K562 treated with DMSO at 1 percent for 4 hours (cell line): ENCODE results near the gene ZNF780A. TPM values are rescaled to one million over a fixed set of nuclear protein-coding genes. Genes with fewer than 3 reads are reported as not detected.

Source experiments
- total RNA-seq: library from RNA; unstranded; fragments of 300-600 nt; gene quantifications from 2 replicates; pipeline ENCODE4 v1.2.3, GENCODE V29; 2022; ENCODE audit not compliant: insufficient read depth

Gene ZNF780A
- total RNA-seq = 3.5 and 12.2 TPM in 2 replicates

DNA sequence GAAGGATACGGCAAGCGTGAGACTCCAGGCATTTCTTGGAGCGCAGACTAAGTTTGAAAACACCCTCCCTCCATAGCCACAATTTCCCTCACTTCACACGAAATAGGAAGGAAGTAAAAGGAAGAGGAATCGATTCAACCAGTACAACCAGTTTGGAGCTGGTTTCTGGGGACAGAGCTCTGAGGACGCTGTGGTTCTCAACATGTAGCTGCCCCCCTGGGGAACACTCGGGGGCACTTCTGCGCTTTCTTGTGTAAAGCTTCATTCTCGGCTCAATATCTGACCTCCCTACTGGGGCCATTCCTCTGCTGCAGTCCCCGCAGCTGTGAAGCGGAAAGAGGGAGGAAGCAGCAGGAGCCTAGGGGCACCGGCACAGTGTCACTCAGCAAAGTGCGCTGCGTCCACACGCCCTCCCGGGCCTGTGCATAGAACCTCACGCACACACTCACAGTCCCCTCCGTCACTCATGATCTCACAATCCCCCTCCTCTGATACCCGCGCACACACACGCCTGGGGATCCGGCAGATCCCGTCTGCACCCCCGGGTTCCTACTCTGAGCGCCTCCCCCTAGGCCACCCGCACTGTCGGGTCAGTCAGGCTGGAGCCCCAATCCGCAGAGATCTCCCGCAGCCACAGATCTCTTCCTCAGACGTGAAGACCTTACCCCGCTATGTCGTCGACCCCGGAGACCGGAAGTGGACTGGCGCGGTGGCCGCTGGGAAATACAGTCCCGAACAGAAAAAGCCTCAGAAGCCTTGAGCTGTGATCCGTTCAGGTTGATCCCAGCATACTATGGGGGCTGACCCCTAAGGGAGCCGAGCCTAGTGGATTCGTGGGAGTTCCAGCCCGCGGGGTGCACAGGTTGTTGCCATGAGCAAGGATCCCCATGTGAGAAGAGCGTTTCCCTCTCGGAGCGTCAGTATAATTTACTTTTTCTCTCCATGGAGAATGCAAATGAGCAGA, at the start of gene ZNF780A:
TSS of gene ZNF780A (minus strand) at position 703 of the 964 bp plus-strand sequence. CDS start 6,190 bp downstream, outside the sequence.

DNA sequence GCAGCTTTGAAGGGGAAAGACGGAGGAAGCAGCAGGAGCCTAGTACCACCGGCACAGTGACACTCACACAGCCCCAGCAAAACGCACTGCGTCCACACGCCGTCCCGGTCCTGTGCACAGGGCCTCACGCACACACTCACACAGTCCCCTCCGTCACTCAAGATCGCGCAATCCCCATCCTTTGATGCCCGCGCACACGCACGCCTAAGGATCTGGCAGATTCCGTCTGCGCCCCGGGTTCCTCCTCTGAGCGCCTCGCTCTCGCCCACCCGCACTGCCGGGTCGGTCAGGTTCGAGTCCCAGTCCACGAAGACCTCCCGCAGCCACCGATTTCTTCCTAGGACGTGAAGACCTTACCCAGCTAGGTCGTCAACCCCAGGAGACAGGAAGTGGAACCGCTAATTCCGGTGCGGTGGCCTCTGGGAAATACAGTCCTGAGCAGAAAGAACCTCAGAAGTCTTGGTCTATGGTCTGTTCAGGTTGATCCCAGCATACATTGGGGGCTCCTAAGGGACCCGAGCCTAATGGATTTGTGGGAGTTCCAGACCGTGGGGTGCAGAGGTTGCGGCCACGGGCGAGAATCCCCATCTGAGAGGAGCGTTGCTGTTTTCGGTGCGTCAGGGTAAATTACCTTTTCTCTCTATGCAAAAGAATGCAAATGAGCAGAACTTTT, 34.8 kb downstream of the ZNF780A start, which contains the start of gene ZNF780B:
TSS of gene ZNF780B (minus strand) at position 400 of the 673 bp plus-strand sequence. CDS start 5,899 bp downstream, outside the sequence.

Other genes with a start within 250 kb of the ZNF780A start
- 409 and 504 TPM in 2 replicates for gene FBL, start 244.6 kb downstream of the ZNF780A start, total RNA-seq
- 0.34 TPM in 1 of 2 replicates, not detected in the other for gene FCGBP, start 156.3 kb downstream of the ZNF780A start, total RNA-seq
- 172 and 181 TPM in 2 replicates for gene PSMC4, start 119.8 kb downstream of the ZNF780A start, total RNA-seq
- 0.53 and 0.58 TPM in 2 replicates for gene ZNF546, start 93.9 kb downstream of the ZNF780A start, total RNA-seq
- gene ZNF780B, start 34.7 kb downstream of the ZNF780A start, total RNA-seq = 3.5 and 5.3 TPM in 2 replicates
- gene MAP3K10, start 100.5 kb upstream of the ZNF780A start, total RNA-seq = 11.2 and 12.8 TPM in 2 replicates
- gene TTC9B, start 127.4 kb upstream of the ZNF780A start, total RNA-seq = not detected in 2 replicates
- 1.3 and 5.6 TPM in 2 replicates for gene CCNP, start 135.7 kb upstream of the ZNF780A start, total RNA-seq
- gene AKT2, start 194.4 kb upstream of the ZNF780A start, total RNA-seq = 36.2 and 51.9 TPM in 2 replicates